Upper lobe of left lung (tissue), 6 donors: ENCODE data around the gene COBL. TPM values are rescaled to one million over a fixed set of nuclear protein-coding genes. Genes with fewer than 3 reads are reported as not detected.
A peak's percentile ranks its signal among the peaks of the same experiment; 100 is the strongest.

Experiments used
- ATAC-seq, 2 donors: fragments of 200-7000 bp; cut with Tn5 transposase; one replicate each; pipeline ENCODE4 v1.9.1; 2022; ENCODE audit warnings: mild to moderate bottlenecking in 2 of 2, moderate library complexity in 2 of 2; ENCODE audit not compliant: low FRiP score in 2 of 2
- DNase-seq, 2 donors: peaks; one replicate each; pipeline ENCODE4 v3.0.0-alpha.2; 2019 to 2020
- H3K27ac ChIP-seq, 4 donors: fragments of 200-600 bp; sonication (generic); one replicate each; pipeline ENCODE4 v1.5.1; 2016 to 2019
- H3K27me3 ChIP-seq, 4 donors: fragments of 200-600 bp; sonication (generic); one replicate each; pipeline ENCODE4 v1.5.1; 2017 to 2019
- H3K36me3 ChIP-seq, 4 donors: fragments of 200-600 bp; sonication (generic); one replicate each; pipeline ENCODE4 v1.5.1; 2016 to 2019
- H3K4me1 ChIP-seq, 4 donors: fragments of 200-600 bp; sonication (generic); one replicate each; pipeline ENCODE4 v1.5.1; 2018 to 2019
- H3K4me3 ChIP-seq, 4 donors: fragments of 200-600 bp; sonication (generic); one replicate each; pipeline ENCODE4 v1.5.1; 2017 to 2019; ENCODE audit warnings: mild to moderate bottlenecking in 2 of 4, moderate library complexity in 1 of 4
- H3K9me3 ChIP-seq, 4 donors: fragments of 200-600 bp; sonication (generic); one replicate each; pipeline ENCODE4 v1.5.1; 2018 to 2019
- EP300 ChIP-seq, 4 donors: sonication (generic); formaldehyde crosslinking; IDR thresholded peaks; one replicate each; pipeline ENCODE4 v1.5.1; 2017; ENCODE audit warnings: antibody characterized with exemption in 4 of 4, control low read depth in 2 of 4
- POLR2A ChIP-seq, 4 donors: fragments of 450-650 bp; IDR thresholded peaks; one replicate each; pipeline ENCODE4 v1.5.1; 2016 to 2017; ENCODE audit warnings: antibody characterized with exemption in 4 of 4, mild to moderate bottlenecking in 2 of 4
- POLR2AphosphoS5 ChIP-seq, 2 donors: sonication (generic); formaldehyde crosslinking; IDR thresholded peaks; one replicate each; pipeline ENCODE4 v1.5.1; 2017; ENCODE audit warnings: antibody characterized with exemption in 2 of 2
- WGBS, 2 donors: methylation state at CpG; one replicate each; pipeline ENCODE4 v1.1.5; 2017 to 2018; 5-methylcytosine and 5-hydroxymethylcytosine counted together
- total RNA-seq, 6 donors: library from RNA; depleted of rRNA in 4 of 6; stranded (reverse); fragments of >200 nt in 4 of 6; gene quantifications; one replicate each; pipeline versions ENCODE4 v1.1.0 to v1.2.1, GENCODE V29; 2016 to 2021
- TF ChIP-seq, protein P1 (sequence below), 6 experiments: fragments of 450-650 bp in 4 of 6; fragments of 200-600 bp in 2 of 6; sonication (generic) in 2 of 6; IDR thresholded peaks; one replicate each; pipeline ENCODE4 v1.5.1; 2016 to 2019; ENCODE audit warnings: antibody characterized with exemption in 6 of 6
- donor health status: DM: no; HTN: no; CAD: no; lungs with moderate emphysema.
- donor health status: DM: no; HTN: yes; CAD: no; lungs with severe emphysema.

Gene COBL
- total RNA-seq, 6 donors from 2014 or later: 27.0 to 54.7 (median 36.8) TPM

DNA sequence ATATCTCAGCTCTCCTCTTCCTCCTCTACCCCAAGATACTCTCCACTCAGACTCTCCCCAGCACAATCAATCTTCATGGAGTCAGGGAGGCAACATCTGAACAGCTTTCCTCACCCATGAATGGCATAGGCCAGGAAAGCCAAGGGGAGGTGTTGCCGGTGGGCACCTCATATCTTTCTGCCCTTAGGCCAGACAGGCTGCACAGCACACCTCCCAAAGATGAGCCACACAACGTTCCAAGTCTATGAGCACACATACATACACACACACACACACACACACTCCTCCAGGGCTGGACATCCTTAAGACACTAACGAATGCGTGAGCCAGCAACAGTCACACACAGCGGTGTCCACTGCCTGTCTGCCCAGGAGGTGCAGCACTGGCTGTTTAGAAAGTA is 17.7 kb downstream of the COBL start:
- no peaks in the 10 kb centered on the region for H3K36me3 ChIP-seq

DNA sequence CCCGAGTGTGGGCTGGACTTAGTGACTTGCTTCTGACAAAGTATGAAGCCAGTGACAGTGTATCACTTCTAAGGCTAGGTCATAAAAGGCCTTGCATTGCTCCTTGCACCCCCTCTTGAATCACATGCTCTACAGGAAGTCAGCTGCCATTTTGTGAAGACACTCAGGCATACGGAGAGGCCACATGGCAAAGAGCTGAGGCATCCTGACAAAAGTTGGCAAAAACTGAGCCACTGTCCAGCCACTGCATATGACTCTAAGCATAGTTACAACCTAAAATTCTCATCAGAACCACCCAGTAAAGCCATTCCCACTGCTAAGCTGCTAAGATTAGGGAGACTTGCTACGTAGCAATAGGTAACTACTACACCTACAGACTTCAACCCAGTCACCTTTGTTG is 18.6 kb downstream of the COBL start:
- no peak for ATAC-seq
- WGBS, 2 donors: 85 to 89% methylated on average over 3 of the region's 3 CpGs

More for the DNA sequence above, 17.7 kb downstream of the COBL start:
- Histone ChIP-seq H3K4me1 (no peaks in the 10 kb centered on the region), H3K27me3 (no peaks in the 10 kb centered on the region), H3K4me3 (no peak overlapping the region), H3K27ac (no peak overlapping the region), H3K9me3 (no peaks in the 10 kb centered on the region)
- TF ChIP-seq, protein P1, sequence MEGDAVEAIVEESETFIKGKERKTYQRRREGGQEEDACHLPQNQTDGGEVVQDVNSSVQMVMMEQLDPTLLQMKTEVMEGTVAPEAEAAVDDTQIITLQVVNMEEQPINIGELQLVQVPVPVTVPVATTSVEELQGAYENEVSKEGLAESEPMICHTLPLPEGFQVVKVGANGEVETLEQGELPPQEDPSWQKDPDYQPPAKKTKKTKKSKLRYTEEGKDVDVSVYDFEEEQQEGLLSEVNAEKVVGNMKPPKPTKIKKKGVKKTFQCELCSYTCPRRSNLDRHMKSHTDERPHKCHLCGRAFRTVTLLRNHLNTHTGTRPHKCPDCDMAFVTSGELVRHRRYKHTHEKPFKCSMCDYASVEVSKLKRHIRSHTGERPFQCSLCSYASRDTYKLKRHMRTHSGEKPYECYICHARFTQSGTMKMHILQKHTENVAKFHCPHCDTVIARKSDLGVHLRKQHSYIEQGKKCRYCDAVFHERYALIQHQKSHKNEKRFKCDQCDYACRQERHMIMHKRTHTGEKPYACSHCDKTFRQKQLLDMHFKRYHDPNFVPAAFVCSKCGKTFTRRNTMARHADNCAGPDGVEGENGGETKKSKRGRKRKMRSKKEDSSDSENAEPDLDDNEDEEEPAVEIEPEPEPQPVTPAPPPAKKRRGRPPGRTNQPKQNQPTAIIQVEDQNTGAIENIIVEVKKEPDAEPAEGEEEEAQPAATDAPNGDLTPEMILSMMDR (IDR thresholded peaks at IDR 0.05): no peak
- TF ChIP-seq EP300 (IDR thresholded peaks at IDR 0.05) (no peak), POLR2A (IDR thresholded peaks at IDR 0.05) (no peak), POLR2AphosphoS5 (IDR thresholded peaks at IDR 0.05) (no peak)
- WGBS, 2 donors: 92 to 98% methylated on average over 5 of the region's 5 CpGs
- DNase-seq: no peak
- no peak for ATAC-seq

DNA sequence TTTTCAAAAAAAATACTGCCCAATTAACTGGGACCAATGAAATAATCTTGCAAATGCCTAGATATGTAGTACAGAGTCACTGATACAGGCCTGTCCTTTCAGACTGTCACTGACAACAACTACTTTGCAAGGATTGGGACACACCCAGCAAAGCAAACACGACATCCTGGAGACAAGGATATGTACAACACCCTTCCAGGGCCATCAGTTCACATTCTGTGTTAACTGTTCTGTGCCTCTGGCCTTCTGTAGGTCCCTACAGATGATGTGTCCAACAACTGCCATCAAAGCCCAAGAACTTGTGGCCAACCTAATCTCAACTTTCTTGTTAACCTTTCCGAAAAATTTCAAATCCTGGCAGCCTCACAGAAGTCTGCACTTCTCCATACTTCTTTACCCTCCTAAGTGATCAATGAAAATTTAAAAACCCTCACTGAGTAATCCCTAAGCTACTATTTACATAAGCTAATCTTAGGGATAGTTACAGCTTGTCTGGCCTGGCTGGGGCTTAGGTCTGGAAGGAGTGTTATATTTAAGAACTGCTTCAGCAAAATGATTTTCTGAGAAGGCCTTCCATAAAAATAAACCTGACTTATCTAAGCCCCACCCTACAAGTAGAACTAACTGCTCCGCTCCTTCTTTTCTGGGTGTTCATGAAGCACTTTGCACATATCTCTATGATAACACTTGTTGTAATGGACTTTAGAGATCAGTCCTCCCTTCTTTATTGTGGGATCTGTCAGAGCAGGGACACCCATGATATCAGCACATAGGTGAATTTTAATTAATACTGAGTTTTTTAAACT is 21.0 kb downstream of the COBL start:
- Histone ChIP-seq H3K9me3 (no peaks in the 10 kb centered on the region), H3K36me3 (no peaks in the 10 kb centered on the region), H3K4me1 (peaks cover 0 to 4% (median 0%) of the 10 kb centered on the region in 4 donors), H3K27me3 (no peaks in the 10 kb centered on the region), H3K27ac (no peak overlapping the region), H3K4me3 (no peak overlapping the region)
- 64 to 75% methylated on average over 3 of the region's 3 CpGs for WGBS, 2 donors
- no peak for ATAC-seq
- DNase-seq: no peak
- no peak for TF ChIP-seq POLR2A (IDR thresholded peaks at IDR 0.05)
- TF ChIP-seq, protein P1 (IDR thresholded peaks at IDR 0.05): no peak
- no peak for TF ChIP-seq EP300 (IDR thresholded peaks at IDR 0.05)
- TF ChIP-seq POLR2AphosphoS5 (IDR thresholded peaks at IDR 0.05): no peak

More for the DNA sequence above, 18.6 kb downstream of the COBL start:
- TF ChIP-seq POLR2AphosphoS5 (IDR thresholded peaks at IDR 0.05) (no peak), EP300 (IDR thresholded peaks at IDR 0.05) (no peak), POLR2A (IDR thresholded peaks at IDR 0.05) (no peak)
- TF ChIP-seq, protein P1 (IDR thresholded peaks at IDR 0.05): no peak
- Histone ChIP-seq H3K4me3 (no peak overlapping the region), H3K36me3 (no peaks in the 10 kb centered on the region), H3K9me3 (no peaks in the 10 kb centered on the region), H3K4me1 (no peaks in the 10 kb centered on the region), H3K27me3 (no peaks in the 10 kb centered on the region), H3K27ac (no peak overlapping the region)
- no peak for DNase-seq

DNA sequence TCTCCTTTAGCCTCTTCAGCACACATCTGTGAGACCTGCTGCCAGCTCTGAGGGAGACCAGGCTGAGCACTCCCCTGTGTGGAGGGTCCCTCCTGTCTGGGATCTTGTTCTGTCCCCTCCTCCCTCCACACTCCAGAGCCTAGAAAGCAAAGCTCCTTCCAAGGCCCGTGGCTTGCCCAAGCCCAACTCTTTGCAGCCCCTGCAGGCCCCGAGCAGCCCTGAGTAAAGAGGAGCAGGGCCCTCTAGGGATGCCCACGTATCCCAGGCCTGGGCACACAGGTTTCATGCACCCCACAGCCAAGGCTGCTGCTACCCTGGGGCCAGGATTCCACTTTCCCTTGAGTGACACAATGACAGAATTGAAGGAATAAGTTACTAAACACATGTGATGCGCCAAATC is 24.0 kb downstream of the COBL start:
- TF ChIP-seq POLR2A (IDR thresholded peaks at IDR 0.05): no peak
- TF ChIP-seq, protein P1 (IDR thresholded peaks at IDR 0.05): no peak
- TF ChIP-seq POLR2AphosphoS5 (IDR thresholded peaks at IDR 0.05): no peak
- no peak for TF ChIP-seq EP300 (IDR thresholded peaks at IDR 0.05)
- DNase-seq: peak in 1 of 2 donors; percentile 24
- no peaks in the 10 kb centered on the region for H3K27me3 ChIP-seq
- no peaks in the 10 kb centered on the region for H3K9me3 ChIP-seq
- peak in 1 of 2 donors; percentile 15 for ATAC-seq
- no peak overlapping the region for H3K27ac ChIP-seq
- H3K36me3 ChIP-seq: no peaks in the 10 kb centered on the region
- H3K4me3 ChIP-seq: no peak overlapping the region
- peaks cover 0 to 18% (median 9%) of the 10 kb centered on the region in 4 donors for H3K4me1 ChIP-seq
- WGBS, 2 donors: 64 to 78% methylated on average over 3 to 4 of the region's 4 CpGs
